Activated naive CD4-positive, alpha-beta T cell treated with anti-CD3 and anti-CD28 coated beads, Interleukin-2, amount 50 U/mL, for 72 hours (primary cell): ENCODE measurements around the gene MAP4K4. TPM values are rescaled to one million over a fixed set of nuclear protein-coding genes. Genes with fewer than 3 reads are reported as not detected.
"Not testable (repeated sequence)": the region's sequence is repeated elsewhere in the genome, so short reads cannot be mapped to it uniquely, and the experiment has no call there.

Experiments
- ATAC-seq, 2 donors: fragments of 150-1000 bp; cut with Tn5 transposase; 2 replicates each; pipeline ENCODE4 v1.10.0; 2021; ENCODE audit warnings: mild to moderate bottlenecking in 2 of 2, moderate library complexity in 2 of 2
- DNase-seq, 2 donors: peaks; one replicate each; pipeline ENCODE4 v3.0.0; 2021 to 2022; ENCODE audit warnings: low spot score in 2 of 2
- H3K27ac Mint-ChIP-seq, 2 donors: one replicate each; pipeline ENCODE4 v1.8.0; 2022; ENCODE audit warnings: mild to moderate bottlenecking in 2 of 2, mixed read lengths in 2 of 2
- H3K36me3 Mint-ChIP-seq, 2 donors: one replicate each; pipeline ENCODE4 v1.8.0; 2022; ENCODE audit warnings: mixed read lengths in 2 of 2
- H3K9me3 Mint-ChIP-seq, 2 donors: one replicate each; pipeline ENCODE4 v1.8.0; 2022; ENCODE audit warnings: mixed read lengths in 2 of 2
- total RNA-seq, 2 donors: library from RNA; stranded (reverse); gene quantifications; one replicate each; pipeline ENCODE4 v1.2.3, GENCODE V29; 2022

Gene MAP4K4
- total RNA-seq, 2 donors from 2014 or later, result 82.9 to 94.3 TPM

- peak overlapping the region in 1 of 2 donors; percentile 55 for H3K27ac Mint-ChIP-seq
Measured at GRCh38 chr2:101744832-101745231, 47.3 kb downstream of the MAP4K4 start.

GRCh38 chr2:101745711-101746694 is 48.5 kb downstream of the MAP4K4 start:
- ATAC-seq (peak; percentile 18 to 72), DNase-seq (no peak)
- Mint-ChIP-seq H3K36me3 (peaks cover 0 to 6% of the 10 kb centered on the region in 2 donors), H3K27ac (peak overlapping the region in 1 of 2 donors; percentile 79), H3K9me3 (no peaks in the 10 kb centered on the region)

More at GRCh38 chr2:101744832-101745231, 47.3 kb downstream of the MAP4K4 start:
- ATAC-seq (peak; percentile 44 to 56), DNase-seq (no peak)
- H3K36me3 Mint-ChIP-seq, result peaks cover 0 to 6% of the 10 kb centered on the region in 2 donors
- no peaks in the 10 kb centered on the region for H3K9me3 Mint-ChIP-seq

- Mint-ChIP-seq H3K36me3 (peaks cover 0 to 6% of the 10 kb centered on the region in 2 donors), H3K27ac (no peak overlapping the region), H3K9me3 (no peaks in the 10 kb centered on the region)
- ATAC-seq, result no peak
- no peak for DNase-seq
Measured at GRCh38 chr2:101748000-101748399, 50.5 kb downstream of the MAP4K4 start.

- H3K36me3 Mint-ChIP-seq, H3K9me3 Mint-ChIP-seq, H3K27ac Mint-ChIP-seq, DNase-seq, ATAC-seq: not testable (repeated sequence)
Measured at GRCh38 chr2:101748462-101748861, 51.0 kb downstream of the MAP4K4 start.

GRCh38 chr2:101750688-101751087 is 53.2 kb downstream of the MAP4K4 start:
- H3K9me3 Mint-ChIP-seq, result no peaks in the 10 kb centered on the region
- H3K27ac Mint-ChIP-seq, result no peak overlapping the region
- DNase-seq (no peak), ATAC-seq (no peak)
- peaks cover 0 to 6% of the 10 kb centered on the region in 2 donors for H3K36me3 Mint-ChIP-seq

GRCh38 chr2:101751276-101751815 is 53.8 kb downstream of the MAP4K4 start:
- no peak for DNase-seq
- Mint-ChIP-seq H3K9me3 (no peaks in the 10 kb centered on the region), H3K36me3 (peaks cover 0 to 6% of the 10 kb centered on the region in 2 donors), H3K27ac (no peak overlapping the region)
- no peak for ATAC-seq

GRCh38 chr2:101751875-101752619 is 54.5 kb downstream of the MAP4K4 start:
- no peak for DNase-seq
- Mint-ChIP-seq H3K9me3 (no peaks in the 10 kb centered on the region), H3K36me3 (peaks cover 0 to 6% of the 10 kb centered on the region in 2 donors), H3K27ac (no peak overlapping the region)
- ATAC-seq, result peak in 1 of 2 donors; percentile 20

- H3K36me3 Mint-ChIP-seq, result peaks cover 0 to 6% of the 10 kb centered on the region in 2 donors
- no peak for ATAC-seq
Measured at GRCh38 chr2:101752716-101753616, 55.5 kb downstream of the MAP4K4 start.

GRCh38 chr2:101753720-101754490 is 56.4 kb downstream of the MAP4K4 start:
- Mint-ChIP-seq H3K9me3 (no peaks in the 10 kb centered on the region), H3K36me3 (peaks cover 0 to 6% of the 10 kb centered on the region in 2 donors), H3K27ac (no peak overlapping the region)
- DNase-seq (no peak), ATAC-seq (peak in 1 of 2 donors; percentile 53)

More at GRCh38 chr2:101752716-101753616, 55.5 kb downstream of the MAP4K4 start:
- H3K9me3 Mint-ChIP-seq, result no peaks in the 10 kb centered on the region
- no peak overlapping the region for H3K27ac Mint-ChIP-seq
- no peak for DNase-seq

- H3K27ac Mint-ChIP-seq, result no peak overlapping the region
- no peak for DNase-seq
- H3K36me3 Mint-ChIP-seq, result peaks cover 0 to 6% of the 10 kb centered on the region in 2 donors
- H3K9me3 Mint-ChIP-seq, result no peaks in the 10 kb centered on the region
- peak in 1 of 2 donors; percentile 36 for ATAC-seq
Measured at GRCh38 chr2:101754618-101755017, 57.1 kb downstream of the MAP4K4 start.

- DNase-seq (no peak), ATAC-seq (no peak)
- peak overlapping the region in 1 of 2 donors; percentile 3 for H3K27ac Mint-ChIP-seq
- peaks cover 0 to 9% of the 10 kb centered on the region in 2 donors for H3K36me3 Mint-ChIP-seq
- H3K9me3 Mint-ChIP-seq, result peaks cover 0 to 2% of the 10 kb centered on the region in 2 donors
Measured at GRCh38 chr2:101756266-101756665, 58.8 kb downstream of the MAP4K4 start.

GRCh38 chr2:101758001-101758400 is 60.5 kb downstream of the MAP4K4 start:
- DNase-seq, result no peak
- peaks cover 0 to 4% of the 10 kb centered on the region in 2 donors for H3K9me3 Mint-ChIP-seq
- peak; percentile 86 to 92 for ATAC-seq
- H3K36me3 Mint-ChIP-seq, result peaks cover 0 to 12% of the 10 kb centered on the region in 2 donors
- H3K27ac Mint-ChIP-seq, result peak overlapping the region; percentile 82 to 83

GRCh38 chr2:101759162-101759561 is 61.7 kb downstream of the MAP4K4 start:
- no peak for ATAC-seq
- H3K9me3 Mint-ChIP-seq, result peaks cover 0 to 4% of the 10 kb centered on the region in 2 donors
- DNase-seq, result no peak
- no peak overlapping the region for H3K27ac Mint-ChIP-seq
- peaks cover 0 to 12% of the 10 kb centered on the region in 2 donors for H3K36me3 Mint-ChIP-seq

GRCh38 chr2:101762451-101763171 is 65.1 kb downstream of the MAP4K4 start:
- ATAC-seq (no peak), DNase-seq (no peak)
- H3K9me3 Mint-ChIP-seq, result peaks cover 0 to 4% of the 10 kb centered on the region in 2 donors
- no peak overlapping the region for H3K27ac Mint-ChIP-seq
- H3K36me3 Mint-ChIP-seq, result peaks cover 0 to 12% of the 10 kb centered on the region in 2 donors
